HG03378 (cell line): ENCODE measurements around the gene MORF4L1.
"Not testable (repeated sequence)": the region's sequence is repeated elsewhere in the genome, so short reads cannot be mapped to it uniquely, and the experiment has no call there.

Source experiments
- ATAC-seq: cut with Tn5 transposase; IDR thresholded peaks from one replicate; pipeline ENCODE4 v1.9.1; 2021; ENCODE audit warnings: mild to moderate bottlenecking, moderate library complexity; ENCODE audit not compliant: unreplicated experiment

MORF4L1 gene

GRCh38 chr15:78895471-78895870, 22.8 kb downstream of the MORF4L1 start:
- ATAC-seq, result no peak

GRCh38 chr15:78898540-78898939, 25.9 kb downstream of the MORF4L1 start:
- no peak for ATAC-seq

- ATAC-seq, result not testable (repeated sequence)
Measured at GRCh38 chr15:78900819-78901533, 28.3 kb downstream of the MORF4L1 start.

- ATAC-seq, result not testable (repeated sequence)
Measured at GRCh38 chr15:78902281-78903032, 29.8 kb downstream of the MORF4L1 start.

- ATAC-seq, result no peak
Measured at GRCh38 chr15:78904599-78905358, 32.1 kb downstream of the MORF4L1 start.

GRCh38 chr15:78906316-78906620, 33.6 kb downstream of the MORF4L1 start:
- no peak for ATAC-seq

- ATAC-seq, result no peak
Measured at GRCh38 chr15:78907577-78907976, 34.9 kb downstream of the MORF4L1 start.

- ATAC-seq, result no peak
Measured at GRCh38 chr15:78909160-78909695, 36.5 kb downstream of the MORF4L1 start.

- ATAC-seq, result no peak
Measured at GRCh38 chr15:78909791-78910228, 37.1 kb downstream of the MORF4L1 start.

- ATAC-seq, result no peak
Measured at GRCh38 chr15:78910271-78910670, 37.6 kb downstream of the MORF4L1 start.

GRCh38 chr15:78912316-78912715, 39.6 kb downstream of the MORF4L1 start:
- no peak for ATAC-seq

- no peak for ATAC-seq
Measured at GRCh38 chr15:78913012-78913411, 40.3 kb downstream of the MORF4L1 start.

GRCh38 chr15:78914027-78914764, 41.5 kb downstream of the MORF4L1 start:
- no peak for ATAC-seq

- no peak for ATAC-seq
Measured at GRCh38 chr15:78915341-78916087, 42.8 kb downstream of the MORF4L1 start.

GRCh38 chr15:78916088-78916487, 43.4 kb downstream of the MORF4L1 start:
- ATAC-seq, result no peak

GRCh38 chr15:78917888-78918287, 45.2 kb downstream of the MORF4L1 start:
- ATAC-seq, result no peak

GRCh38 chr15:78921517-78921916, 48.8 kb downstream of the MORF4L1 start:
- ATAC-seq, result no peak

GRCh38 chr15:78921940-78922339, 49.2 kb downstream of the MORF4L1 start:
- ATAC-seq, result no peak

- no peak for ATAC-seq
Measured at GRCh38 chr15:78922527-78922926, 49.8 kb downstream of the MORF4L1 start.

- no peak for ATAC-seq
Measured at GRCh38 chr15:78923015-78923414, 50.3 kb downstream of the MORF4L1 start.
